Liver (tissue), 3 donors: ENCODE data around the gene ZNF282.

Experiments used
- JUND ChIP-seq, 2 donors: IDR thresholded peaks; 2 replicates each; pipeline ENCODE4 v1.6.1; 2016; ENCODE audit warnings: antibody characterized with exemption in 2 of 2
- TF ChIP-seq, protein P1 (sequence below): fragments of 150-350 bp; IDR thresholded peaks from 2 replicates; pipeline ENCODE4 v1.5.1; 2017; ENCODE audit warnings: improper control_type of control experiment, low read depth, low read length; ENCODE audit not compliant: missing input control
- TF ChIP-seq, protein P2 (sequence below): IDR thresholded peaks from 2 replicates; pipeline ENCODE4 v1.6.1; 2016; ENCODE audit warnings: antibody characterized with exemption
- donor health status: healthy.
- donor health status: healthy.

DNA sequence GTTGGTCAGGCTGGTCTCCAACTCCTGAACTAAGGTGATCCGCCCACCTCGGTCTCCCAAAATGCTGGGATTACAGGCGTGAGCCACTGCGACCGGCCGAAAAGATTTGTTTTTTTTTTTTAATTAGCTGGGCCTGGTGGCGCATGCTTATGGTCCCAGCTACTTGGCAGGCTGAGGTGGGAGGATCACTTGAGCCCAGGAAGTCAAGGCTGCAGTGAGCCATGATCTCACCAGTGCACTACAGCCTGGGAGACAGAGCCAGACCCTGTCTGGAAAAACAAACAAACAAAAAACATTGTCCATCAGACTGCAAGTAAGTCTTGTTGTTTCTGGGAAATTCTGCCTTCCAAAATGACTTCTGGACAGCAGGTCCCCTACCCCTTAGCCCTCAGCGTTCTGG, 27.8 kb downstream of the ZNF282 start:
- TF ChIP-seq, protein P1, sequence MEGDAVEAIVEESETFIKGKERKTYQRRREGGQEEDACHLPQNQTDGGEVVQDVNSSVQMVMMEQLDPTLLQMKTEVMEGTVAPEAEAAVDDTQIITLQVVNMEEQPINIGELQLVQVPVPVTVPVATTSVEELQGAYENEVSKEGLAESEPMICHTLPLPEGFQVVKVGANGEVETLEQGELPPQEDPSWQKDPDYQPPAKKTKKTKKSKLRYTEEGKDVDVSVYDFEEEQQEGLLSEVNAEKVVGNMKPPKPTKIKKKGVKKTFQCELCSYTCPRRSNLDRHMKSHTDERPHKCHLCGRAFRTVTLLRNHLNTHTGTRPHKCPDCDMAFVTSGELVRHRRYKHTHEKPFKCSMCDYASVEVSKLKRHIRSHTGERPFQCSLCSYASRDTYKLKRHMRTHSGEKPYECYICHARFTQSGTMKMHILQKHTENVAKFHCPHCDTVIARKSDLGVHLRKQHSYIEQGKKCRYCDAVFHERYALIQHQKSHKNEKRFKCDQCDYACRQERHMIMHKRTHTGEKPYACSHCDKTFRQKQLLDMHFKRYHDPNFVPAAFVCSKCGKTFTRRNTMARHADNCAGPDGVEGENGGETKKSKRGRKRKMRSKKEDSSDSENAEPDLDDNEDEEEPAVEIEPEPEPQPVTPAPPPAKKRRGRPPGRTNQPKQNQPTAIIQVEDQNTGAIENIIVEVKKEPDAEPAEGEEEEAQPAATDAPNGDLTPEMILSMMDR, result no peak
- no peak for TF ChIP-seq JUND (IDR thresholded peaks at IDR 0.05)
- TF ChIP-seq, protein P2, sequence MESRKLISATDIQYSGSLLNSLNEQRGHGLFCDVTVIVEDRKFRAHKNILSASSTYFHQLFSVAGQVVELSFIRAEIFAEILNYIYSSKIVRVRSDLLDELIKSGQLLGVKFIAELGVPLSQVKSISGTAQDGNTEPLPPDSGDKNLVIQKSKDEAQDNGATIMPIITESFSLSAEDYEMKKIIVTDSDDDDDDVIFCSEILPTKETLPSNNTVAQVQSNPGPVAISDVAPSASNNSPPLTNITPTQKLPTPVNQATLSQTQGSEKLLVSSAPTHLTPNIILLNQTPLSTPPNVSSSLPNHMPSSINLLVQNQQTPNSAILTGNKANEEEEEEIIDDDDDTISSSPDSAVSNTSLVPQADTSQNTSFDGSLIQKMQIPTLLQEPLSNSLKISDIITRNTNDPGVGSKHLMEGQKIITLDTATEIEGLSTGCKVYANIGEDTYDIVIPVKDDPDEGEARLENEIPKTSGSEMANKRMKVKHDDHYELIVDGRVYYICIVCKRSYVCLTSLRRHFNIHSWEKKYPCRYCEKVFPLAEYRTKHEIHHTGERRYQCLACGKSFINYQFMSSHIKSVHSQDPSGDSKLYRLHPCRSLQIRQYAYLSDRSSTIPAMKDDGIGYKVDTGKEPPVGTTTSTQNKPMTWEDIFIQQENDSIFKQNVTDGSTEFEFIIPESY, result no peak
